GM21526 (cell line): ENCODE measurements around the gene PPL.
"Not testable (repeated sequence)": the region's sequence is repeated elsewhere in the genome, so short reads cannot be mapped to it uniquely, and the experiment has no call there.

Experiments
- ATAC-seq: cut with Tn5 transposase; IDR thresholded peaks from one replicate; pipeline ENCODE4 v1.9.1; 2021; ENCODE audit warnings: moderate library complexity; ENCODE audit not compliant: unreplicated experiment, low FRiP score

The PPL gene

DNA sequence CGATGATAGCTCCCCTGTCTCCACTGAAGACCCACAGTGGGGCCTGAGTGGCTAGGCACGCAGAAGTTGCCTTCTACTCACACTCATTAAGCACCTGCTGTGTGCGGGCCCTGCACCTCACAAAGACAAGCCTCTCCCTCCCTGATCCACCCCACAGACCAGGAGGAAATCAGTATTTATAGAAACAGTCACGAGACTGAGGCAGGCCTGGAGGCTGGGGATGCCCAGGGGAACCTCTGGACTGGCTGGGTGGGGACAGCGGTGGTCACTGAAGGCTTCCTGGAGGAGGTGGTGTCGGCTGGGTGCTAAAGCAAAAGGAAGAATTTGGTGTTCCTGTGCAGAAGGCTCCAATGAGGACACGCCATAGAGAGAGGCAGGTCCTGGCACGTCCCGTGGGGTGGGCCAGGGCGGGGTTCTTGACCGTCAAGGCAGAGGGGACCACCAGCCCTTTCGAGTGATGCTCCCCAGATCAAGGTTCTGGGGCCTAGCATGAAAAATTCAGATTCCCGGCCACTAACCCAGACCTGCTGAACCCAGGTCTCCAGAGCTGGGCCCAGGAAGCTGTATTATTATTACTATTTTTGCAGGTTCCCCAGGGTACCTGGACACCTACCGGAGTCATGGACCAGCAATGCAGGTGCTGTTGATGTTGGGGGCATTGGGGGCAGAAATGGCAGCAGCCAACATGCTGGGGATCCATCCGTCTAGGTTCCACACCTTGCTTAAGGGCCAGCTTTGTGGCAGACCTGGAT lies 23.0 kb downstream of the PPL start:
- ATAC-seq: no peak

DNA sequence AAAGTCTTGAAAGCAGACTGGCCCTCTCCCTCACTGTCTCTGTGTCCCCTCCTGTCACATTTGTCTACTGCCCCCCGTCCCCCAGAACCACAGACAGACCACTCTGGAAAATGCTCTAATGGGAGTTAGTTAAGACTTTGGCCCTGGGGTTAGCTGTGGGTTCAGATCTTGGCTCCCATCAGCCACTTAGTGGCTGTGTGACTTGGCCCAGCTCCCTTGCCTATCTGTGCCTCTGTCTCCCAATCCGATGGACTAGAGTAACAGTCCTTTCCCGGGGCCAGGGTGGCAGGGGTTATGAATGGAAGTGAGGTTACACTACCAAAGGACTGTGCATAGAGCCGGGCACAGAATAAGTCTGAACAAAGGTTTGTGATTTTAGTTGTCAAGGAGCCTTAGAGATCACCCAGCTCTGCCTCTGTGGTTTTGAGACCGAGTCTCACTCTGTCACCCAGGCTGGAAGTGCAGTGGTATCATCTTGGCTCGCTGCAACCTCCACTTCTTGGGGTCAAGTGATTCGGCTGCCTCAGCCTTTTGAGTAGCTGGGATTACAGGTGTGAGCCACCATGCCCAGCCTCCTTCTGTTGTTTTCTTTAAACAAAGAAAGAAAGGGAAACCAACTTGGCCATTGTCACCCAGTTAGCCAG lies 23.7 kb downstream of the PPL start:
- no peak for ATAC-seq

DNA sequence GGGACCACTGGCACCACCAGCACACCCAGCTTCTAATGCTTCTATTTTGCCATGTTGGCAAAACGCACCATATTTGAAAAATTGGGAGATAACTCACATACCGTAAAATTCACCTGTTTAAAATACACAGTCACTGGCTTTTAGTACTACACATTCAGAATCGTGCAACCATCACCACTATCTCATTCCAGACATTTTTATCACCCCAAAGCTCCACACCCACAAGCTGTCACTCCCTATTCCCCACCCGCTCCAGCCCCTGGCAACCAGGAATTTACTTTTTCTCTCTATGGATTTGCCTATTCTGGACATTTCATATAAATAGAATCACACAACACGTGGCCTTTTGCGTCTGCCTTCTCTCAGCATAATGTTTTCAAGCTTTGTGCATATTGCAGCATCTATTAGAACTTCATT lies 25.0 kb downstream of the PPL start:
- ATAC-seq: no peak

DNA sequence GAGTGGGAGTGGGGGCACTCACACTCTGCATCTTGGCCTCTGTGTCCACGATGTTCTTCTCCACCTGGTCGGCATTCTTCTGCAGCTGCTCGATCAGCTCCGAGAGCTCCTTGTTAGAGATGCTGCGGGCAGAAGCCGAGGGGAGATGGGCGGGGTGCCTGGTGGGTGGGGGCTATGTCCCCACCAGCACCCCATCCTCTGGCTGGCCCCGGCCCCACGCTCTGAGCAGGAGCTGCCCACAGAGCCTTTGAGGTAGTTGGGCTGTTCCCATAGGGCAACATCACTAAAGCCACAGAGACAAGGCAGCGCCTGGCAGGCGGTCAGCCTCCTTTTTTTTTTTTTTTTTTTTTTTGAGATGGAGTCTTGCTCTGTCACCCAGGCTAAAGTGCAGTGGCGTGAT lies 26.1 kb downstream of the PPL start:
- no peak for ATAC-seq

DNA sequence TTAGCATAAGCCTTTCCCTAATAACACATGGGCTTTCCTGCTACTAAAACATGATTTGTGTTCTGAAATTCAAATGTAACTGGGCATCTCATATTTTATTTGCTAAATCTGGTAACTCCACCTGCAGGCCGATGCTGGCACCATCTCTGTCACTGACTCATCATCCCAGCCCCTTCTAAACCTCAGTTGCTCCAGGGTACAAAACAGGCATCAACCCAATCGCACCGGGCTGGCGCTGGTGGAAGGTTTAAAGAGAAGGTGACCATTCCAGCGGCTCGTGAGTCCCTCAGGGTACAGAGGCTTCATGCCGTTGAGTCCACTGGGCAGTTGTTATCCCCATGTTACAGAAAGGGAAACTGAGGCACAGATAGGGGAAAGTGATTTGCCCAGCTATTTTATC lies 27.1 kb downstream of the PPL start:
- ATAC-seq: no peak

DNA sequence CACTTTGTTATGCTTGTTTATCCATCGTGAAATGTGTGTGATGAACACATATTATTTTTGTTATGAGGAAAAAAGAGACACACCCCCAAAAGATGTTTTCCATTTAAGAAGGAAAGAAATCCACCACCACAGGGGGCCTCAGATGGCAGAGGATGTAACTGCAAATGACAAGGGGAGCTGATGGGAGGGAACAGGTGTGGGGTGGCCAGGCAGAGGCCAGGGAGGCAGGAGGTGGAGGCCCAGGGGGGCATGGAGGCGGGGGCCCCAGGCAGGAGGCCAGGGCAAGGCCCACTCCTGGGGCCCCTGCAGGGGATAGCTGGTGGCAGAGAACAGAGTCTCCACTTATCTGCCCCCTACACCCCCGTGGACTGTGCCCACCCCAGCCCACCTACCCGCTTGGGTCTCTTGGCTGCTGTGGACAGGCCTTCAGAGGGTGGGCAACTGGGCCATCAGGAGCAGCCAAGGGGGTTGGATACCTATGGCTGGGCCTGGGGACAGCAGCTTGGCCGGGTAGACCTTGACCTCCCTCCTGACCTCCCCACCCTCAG lies 28.0 kb downstream of the PPL start:
- no peak for ATAC-seq

DNA sequence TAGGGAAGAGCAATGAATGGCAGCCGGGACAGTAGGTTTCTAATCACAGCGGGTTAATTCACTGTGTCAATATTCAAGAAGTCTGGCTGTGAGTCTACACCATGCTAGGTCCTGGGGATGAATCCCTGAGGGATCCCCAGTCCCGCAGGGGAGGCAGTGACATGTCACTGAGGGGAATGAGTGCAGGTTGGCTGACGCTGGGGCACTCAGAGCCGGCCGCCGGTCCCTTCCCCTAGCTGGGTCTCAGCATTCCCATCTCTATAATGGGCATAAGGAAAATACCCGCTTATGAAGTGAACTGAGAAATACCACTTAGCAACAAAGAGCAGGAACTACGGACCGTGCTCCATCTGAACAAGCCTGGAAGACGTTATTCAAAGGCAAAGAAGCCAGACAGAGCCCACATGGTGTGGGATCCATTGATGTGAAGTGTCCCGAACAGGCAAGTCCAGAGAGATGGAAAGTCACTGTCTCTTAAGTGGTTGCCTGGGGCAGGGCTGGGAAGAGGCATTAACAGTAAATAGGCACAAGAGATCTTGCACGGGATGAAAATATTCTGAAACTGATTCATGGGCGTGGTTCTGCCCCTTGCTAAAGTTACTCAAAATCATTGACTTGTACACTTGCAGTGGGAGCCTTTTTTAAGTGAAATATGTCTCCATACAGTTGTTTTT lies 31.9 kb downstream of the PPL start:
- ATAC-seq: no peak

DNA sequence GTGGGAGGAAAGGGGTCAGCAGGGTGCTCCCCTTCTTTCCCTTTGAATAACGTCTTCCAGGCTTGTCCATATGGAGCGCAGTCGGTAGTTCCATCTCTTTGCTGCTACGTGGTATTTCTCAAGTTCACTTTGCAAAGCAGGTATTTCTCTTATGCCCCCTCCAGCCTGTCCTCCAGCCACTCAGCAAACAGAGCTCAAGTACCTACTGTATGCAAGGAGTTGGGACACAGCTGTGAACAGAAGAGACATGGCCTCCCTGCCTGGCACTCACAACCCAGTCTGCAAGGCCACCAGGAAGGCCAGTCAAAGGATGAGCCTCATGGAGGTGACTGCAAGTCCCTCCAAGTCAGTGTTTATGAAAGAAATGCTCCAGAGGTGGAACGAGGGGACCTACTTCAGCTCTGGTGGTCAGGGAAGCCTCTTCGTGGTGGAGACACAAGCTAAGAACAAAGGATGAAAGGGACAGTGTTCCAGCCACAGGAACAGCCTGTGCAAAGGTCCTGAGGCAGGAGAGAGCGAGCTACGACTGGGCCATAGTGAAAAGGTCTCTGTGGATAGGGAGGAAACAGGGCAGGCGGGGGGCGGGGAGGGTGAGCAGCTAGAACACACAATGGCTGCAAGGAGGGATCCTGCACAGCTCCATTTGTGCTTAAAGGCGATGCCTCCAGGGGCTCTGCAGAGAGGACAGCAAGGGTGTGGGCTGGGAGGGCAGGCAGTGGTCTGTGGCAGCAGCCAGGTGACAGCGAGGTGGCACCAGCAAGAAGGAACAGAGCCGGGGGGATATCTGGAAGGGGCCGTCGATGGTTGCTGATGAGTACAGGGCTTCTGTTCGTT lies 32.6 kb downstream of the PPL start:
- ATAC-seq: no peak

DNA sequence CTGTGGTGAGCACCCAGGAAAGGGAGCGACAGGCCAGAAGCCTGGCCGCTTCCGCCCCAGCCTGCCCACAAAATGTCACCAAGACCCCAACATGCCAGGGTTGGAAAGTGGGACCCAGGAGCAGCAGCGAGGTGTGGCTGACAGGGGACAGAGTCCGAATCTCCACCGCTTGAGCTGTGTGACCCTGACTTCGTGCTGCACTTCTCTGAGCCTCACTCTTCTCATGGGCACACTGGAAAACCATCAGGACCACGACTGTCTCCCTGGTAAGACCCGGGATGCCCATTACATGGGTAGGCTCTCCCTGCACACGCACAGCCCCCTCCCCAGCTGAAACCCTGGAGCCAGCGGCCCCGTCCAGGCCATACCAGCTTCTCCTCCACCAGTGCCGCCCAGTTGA lies 34.9 kb downstream of the PPL start:
- no peak for ATAC-seq

DNA sequence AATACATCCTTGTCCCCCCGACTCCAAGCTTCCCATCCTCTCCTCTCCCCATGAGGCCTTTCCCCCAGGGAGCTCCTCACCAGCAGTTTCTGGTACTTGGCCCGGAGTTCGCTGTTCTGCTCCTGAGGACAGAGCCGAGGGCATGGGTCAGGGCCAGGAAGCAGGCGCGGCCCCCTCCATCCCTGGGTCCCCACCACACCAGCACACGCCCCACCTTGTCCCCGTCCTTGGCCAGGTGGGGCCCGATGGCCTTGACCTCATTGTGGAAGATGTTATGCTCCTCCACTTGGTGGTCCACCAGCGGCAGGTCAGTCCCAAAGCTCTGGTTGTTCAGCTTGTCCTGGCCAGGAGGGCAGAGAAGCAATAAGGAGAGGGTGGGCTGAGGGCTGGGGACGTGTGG lies 36.2 kb downstream of the PPL start:
- ATAC-seq: no peak

DNA sequence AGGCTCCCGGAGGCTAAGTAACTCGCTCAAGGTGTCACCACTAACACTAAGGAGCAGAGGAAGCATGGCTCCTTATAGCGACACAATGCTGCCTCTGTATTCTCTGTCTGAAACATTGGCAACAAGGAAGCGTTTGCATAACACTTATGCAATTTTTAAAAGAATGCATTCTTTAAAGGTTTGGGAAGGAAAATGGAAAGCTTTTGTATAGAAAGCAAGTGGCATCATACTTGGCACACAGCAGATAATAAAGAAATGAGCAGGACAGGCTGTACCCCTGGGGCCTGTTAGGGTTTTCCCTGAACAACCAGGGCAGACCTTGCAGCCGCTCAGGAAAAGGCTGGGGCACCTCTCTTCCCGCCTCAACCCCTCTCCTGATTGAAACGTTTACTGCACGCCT lies 36.9 kb downstream of the PPL start:
- ATAC-seq: no peak

DNA sequence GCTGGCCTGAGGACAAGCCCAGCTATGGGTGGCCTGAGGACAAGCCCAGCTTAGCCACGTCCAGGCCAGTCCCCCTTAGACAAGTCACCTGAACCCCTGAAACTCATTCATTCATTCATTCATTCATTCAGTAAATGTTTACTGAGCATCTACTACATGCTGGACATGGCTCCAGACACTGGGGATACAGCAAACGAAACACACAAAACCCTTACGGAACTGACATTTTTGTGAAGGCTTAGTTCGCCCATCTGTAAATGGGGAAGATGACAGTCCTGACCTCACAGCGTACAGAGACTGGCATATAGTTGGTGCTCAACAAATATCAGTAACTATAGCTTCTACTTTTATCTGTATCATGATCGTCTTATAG lies 37.5 kb downstream of the PPL start:
- ATAC-seq: no peak

DNA sequence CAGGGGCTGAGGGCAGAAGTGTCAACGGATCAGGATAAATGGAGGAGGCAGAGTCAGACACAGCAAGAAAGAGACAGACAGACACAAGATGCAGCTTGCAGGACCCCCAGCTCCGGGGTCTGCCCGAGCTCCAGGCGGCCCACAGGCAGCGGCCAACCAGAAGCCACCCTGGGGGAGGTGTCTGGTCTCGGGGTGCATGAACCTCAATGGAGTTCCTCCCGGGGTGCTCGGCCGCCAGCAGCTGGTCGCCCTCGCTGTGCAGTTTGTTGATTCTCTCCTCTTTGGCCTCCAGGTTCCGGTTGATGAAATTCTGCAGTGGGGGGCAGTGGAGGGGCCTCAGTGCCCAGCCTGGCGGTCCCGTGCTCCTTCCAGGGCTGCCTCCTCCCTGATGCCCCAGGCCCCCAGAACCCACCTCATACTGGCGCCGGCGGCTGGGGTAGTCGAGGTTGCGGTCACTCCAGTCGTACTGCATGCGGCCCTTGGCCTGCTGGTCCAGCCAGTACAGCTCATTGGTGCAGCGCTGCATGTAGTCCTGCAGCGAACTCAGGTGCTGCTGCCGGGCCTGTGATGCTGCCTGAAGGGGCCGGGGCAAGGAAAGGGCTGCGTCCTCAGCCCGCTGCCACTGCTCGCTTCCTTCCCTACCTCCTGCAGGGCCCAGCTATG lies 38.0 kb downstream of the PPL start:
- no peak for ATAC-seq

DNA sequence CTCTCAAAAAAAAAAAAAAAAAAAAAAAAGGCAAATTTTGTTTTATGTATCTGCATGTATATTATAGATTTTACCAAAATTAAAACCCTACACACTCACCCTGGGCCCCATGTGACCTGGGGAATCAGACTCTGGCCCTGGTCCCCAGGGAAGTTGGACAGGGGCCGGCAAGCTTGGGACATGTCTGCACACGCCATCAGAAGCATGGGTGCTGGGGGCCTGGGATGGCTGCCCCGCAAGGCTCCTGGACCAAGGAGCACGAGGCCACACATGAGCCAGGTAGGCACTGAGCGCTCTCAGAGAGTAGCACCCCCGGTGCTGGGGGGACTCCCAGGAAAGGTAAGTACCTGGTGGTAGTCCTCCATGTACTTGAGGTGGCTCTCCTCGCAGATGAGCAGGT lies 39.6 kb downstream of the PPL start:
- no peak for ATAC-seq

DNA sequence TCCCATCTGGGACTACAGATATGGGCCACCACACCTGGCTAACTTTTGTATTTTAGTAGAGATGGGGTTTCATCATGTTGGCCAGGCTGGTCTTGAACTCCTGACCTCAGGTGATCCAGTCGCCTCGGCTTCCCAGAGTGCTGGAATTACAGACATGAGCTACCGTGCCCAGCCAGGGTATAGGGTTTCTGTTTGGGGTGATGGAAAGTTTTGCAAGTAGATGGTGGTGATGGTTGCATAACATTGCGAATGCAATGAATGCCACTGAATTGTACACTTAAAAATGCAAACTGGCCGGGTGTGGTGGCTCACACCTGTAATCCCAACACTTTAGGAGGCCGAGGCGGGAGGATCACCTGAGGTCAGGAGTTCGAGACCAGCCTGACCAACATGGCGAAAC lies 40.2 kb downstream of the PPL start:
- not testable (repeated sequence) for ATAC-seq

DNA sequence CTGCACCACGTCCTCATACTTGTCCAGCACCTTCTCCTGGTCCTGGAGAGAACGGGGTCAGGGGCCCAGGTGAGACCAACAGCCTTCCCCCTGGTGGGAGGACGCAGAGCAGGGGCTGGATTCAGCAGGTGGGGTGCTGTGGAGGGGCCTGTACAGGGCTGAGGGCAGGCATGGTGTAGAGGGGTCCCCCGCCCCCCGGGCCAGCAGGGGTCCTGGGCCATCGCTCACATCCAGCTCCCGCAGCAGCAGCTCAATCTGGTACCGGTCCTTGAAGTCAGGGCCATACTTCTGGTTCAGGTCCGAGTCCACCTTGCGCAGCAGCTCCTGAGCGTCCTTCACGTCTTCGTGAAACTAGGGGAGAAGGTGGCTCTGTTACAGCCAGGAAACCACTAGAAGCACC lies 41.6 kb downstream of the PPL start:
- ATAC-seq: no peak

DNA sequence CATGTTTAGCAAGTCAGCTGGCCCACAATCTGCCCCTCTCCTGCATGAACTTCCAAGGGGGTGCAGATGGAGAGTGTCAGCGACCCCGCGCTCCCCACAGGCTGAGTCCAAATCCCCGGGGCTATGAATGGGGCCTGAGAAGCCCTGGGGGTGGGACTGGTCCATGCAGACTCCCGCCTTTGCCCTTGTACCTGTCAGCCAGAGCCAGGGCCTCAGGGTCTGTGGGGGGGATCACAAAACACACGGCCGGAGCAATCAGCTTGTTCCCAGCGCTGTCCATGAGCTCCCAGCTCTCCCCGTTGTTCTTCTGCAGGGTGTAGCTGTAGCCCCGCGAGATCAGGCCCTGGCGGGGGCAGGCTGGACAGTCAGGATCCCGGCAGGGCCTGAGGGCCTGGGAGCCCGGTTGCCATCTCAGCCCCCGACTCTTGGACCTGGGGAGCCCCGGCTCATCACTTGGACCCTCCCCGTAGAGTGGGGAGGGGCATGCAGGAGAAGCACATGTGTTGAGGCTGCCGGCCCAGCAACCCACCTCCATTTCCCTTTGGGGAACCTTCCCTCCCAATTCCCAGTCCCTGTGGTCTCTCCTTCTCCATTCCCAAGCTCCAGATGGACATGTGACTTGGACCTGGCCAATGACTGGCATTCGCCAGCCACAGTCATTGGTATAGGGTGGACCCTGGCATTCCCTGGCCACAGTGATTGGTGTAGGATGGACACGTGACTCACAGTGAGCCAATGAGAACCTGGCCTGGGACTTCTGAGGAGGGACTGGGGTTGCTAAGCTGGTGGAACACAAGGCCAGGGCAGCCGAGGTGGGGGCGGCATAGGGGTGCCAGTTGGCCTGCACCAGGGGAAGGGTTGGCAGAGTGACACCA lies 42.4 kb downstream of the PPL start:
- no peak for ATAC-seq

DNA sequence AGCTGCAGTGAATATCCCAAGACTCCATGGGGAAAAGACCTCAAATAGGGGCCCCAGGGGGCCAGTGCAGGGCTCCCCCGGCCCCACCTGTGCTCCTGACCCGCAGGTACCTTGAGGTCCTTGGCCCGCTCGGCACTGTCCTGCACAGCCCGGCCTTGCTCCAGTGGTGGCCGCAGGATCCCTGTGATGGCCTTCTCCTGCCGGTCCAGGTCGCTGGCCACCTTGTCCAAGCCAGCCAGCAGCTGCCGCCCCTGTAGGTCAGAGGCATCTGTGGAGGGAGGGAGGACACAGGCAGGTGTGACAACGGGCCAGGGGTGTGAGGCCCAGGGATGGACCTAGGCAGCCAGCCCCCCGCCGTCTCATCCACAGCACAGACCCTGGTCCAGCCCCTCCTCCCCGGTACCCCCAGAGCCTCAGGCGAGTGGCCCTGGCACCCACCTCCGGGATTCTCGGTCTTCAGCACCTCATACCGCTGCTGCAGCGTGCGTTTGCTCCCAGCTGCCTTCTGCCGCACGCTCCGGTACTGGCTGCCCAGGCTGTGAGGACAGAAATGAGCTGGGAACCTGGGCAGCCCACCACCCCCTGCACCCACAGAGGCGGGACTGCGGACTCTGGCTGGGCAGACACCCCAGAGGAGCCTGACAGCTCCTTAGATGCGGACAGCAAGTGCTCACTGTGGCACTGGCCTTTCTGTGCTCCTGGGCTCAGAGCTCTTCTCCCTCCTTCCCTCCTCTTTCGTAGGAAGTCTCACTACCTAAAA lies 43.7 kb downstream of the PPL start:
- no peak for ATAC-seq
